ENCODE results near the gene GET4.

DNA sequence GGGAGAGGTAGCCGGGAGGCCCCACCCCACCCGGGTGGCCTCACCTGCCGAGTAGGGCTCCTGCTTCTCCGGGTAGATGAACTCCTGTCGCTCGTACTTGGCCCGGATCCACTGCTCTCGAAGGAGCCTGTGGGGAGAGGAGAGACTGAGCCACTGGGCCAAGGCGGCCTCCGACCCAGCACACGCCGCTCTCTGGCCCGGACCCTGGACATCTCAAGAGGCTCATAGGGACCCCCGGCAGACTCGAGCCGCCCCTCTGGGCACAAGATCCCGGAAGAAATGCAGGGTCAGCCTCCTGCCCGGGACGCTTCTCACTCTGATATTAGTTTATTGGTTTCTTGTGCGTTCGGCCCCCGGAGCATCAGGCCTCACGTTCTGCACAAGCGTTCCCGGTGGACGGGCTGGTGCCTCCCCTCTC is 43.6 kb downstream of the GET4 start:
- no peak for TF ChIP-seq POLR2A (IDR thresholded peaks at IDR 0.05; ENCODE audit: low read length)
- no peak for TF ChIP-seq GATA1 (IDR thresholded peaks at IDR 0.05; ENCODE audit: low read depth, low read length)

Measured in erythroblast (primary cell).